HG03108 (cell line): ENCODE results near the gene NDUFA9.
A peak's percentile ranks its signal among the peaks of the same experiment; 100 is the strongest.

Source experiments
- ATAC-seq: cut with Tn5 transposase; IDR thresholded peaks from one replicate; pipeline ENCODE4 v1.9.1; 2021; ENCODE audit warnings: moderate library complexity; ENCODE audit not compliant: unreplicated experiment

The NDUFA9 gene

GRCh38 chr12:4648501-4649357, at the start of gene NDUFA9, which contains the start of gene AKAP3:
TSS of gene NDUFA9 (plus strand) at chr12:4649114. CDS start at chr12:4649127, 13 bp downstream.
TSS of gene AKAP3 (minus strand) at chr12:4649051. CDS start at chr12:4638196, 10,855 bp downstream.
- peak; percentile 65 for ATAC-seq

- no peak for ATAC-seq
Measured at GRCh38 chr12:4603421-4603820, 45.5 kb upstream of the NDUFA9 start.

- no peak for ATAC-seq
Measured at GRCh38 chr12:4603946-4604345, 45.0 kb upstream of the NDUFA9 start.

GRCh38 chr12:4604684-4605193, 44.2 kb upstream of the NDUFA9 start:
- peak; percentile 94 for ATAC-seq

GRCh38 chr12:4607056-4607455, 41.9 kb upstream of the NDUFA9 start:
- ATAC-seq, result no peak

GRCh38 chr12:4609071-4609470, 39.8 kb upstream of the NDUFA9 start:
- ATAC-seq, result no peak

GRCh38 chr12:4610481-4610880, 38.4 kb upstream of the NDUFA9 start:
- no peak for ATAC-seq

- no peak for ATAC-seq
Measured at GRCh38 chr12:4615667-4616066, 33.2 kb upstream of the NDUFA9 start.

- ATAC-seq, result no peak
Measured at GRCh38 chr12:4621511-4621910, 27.4 kb upstream of the NDUFA9 start.

- no peak for ATAC-seq
Measured at GRCh38 chr12:4626543-4626942, 22.4 kb upstream of the NDUFA9 start.

- no peak for ATAC-seq
Measured at GRCh38 chr12:4628406-4628805, 20.5 kb upstream of the NDUFA9 start.

GRCh38 chr12:4630262-4630661, 18.7 kb upstream of the NDUFA9 start:
- ATAC-seq, result no peak

GRCh38 chr12:4643747-4644146, 5.2 kb upstream of the NDUFA9 start:
- peak; percentile 75 for ATAC-seq

GRCh38 chr12:4645023-4645422, 3.9 kb upstream of the NDUFA9 start:
- no peak for ATAC-seq

GRCh38 chr12:4648104-4648500, 812 bp upstream of the NDUFA9 start:
- ATAC-seq, result peak; percentile 38

GRCh38 chr12:4649358-4649661, 396 bp downstream of the NDUFA9 start:
- ATAC-seq, result no peak

- ATAC-seq, result no peak
Measured at GRCh38 chr12:4653257-4653656, 4.3 kb downstream of the NDUFA9 start.

GRCh38 chr12:4653691-4654090, 4.8 kb downstream of the NDUFA9 start:
- ATAC-seq, result no peak

- ATAC-seq, result no peak
Measured at GRCh38 chr12:4663971-4664505, 15.1 kb downstream of the NDUFA9 start.

GRCh38 chr12:4665236-4665635, 16.3 kb downstream of the NDUFA9 start:
- ATAC-seq, result no peak

GRCh38 chr12:4679711-4680110, 30.8 kb downstream of the NDUFA9 start:
- no peak for ATAC-seq

- ATAC-seq, result no peak
Measured at GRCh38 chr12:4681732-4682131, 32.8 kb downstream of the NDUFA9 start.
